Esophagus muscularis mucosa (tissue), 4 donors: ENCODE measurements around the gene PZP.
A peak's percentile ranks its signal among the peaks of the same experiment; 100 is the strongest.

ENCODE experiments used
- CTCF ChIP-seq, 3 experiments: fragments of 200-600 bp in 2 of 3; fragments of 450-650 bp in 1 of 3; sonication (generic) in 2 of 3; IDR thresholded peaks; one replicate each; pipeline ENCODE4 v1.5.1; 2017 to 2019; ENCODE audit warnings: antibody characterized with exemption in 3 of 3, mild to moderate bottlenecking in 2 of 3, moderate library complexity in 1 of 3
- EP300 ChIP-seq: sonication (generic); formaldehyde crosslinking; IDR thresholded peaks from one replicate; pipeline ENCODE4 v1.6.1; 2017; ENCODE audit warnings: antibody characterized with exemption
- POLR2A ChIP-seq: fragments of 450-650 bp; IDR thresholded peaks from one replicate; pipeline ENCODE4 v1.6.1; 2017; ENCODE audit warnings: antibody characterized with exemption, moderate library complexity, mild to moderate bottlenecking, low read depth

- peak in 1 of 3 experiments; percentile 2 for TF ChIP-seq CTCF (IDR thresholded peaks at IDR 0.05)
- TF ChIP-seq POLR2A: no peak
- no peak for TF ChIP-seq EP300
Measured at GRCh38 chr12:9103050-9103849, 104.9 kb downstream of the PZP start.
